ENCODE measurements around the gene RNF157. TPM values are rescaled to one million over a fixed set of nuclear protein-coding genes. Genes with fewer than 3 reads are reported as not detected.

The RNF157 gene
- 0.73 and 0.99 TPM in 2 replicates for total RNA-seq
- long read RNA-seq = 0 reads

- Mint-ChIP-seq H3K4me1 (ENCODE audit: unreplicated experiment) (peaks cover 7% of the 10 kb centered on the region), H3K27me3 (ENCODE audit: unreplicated experiment) (peaks cover 55% of the 10 kb centered on the region), H3K4me3 (ENCODE audit: unreplicated experiment) (peak within 1 kb of the TSS; percentile 79), H3K36me3 (ENCODE audit: unreplicated experiment) (no peaks in the 10 kb centered on the region), H3K9me3 (ENCODE audit: unreplicated experiment) (no peaks in the 10 kb centered on the region), H3K27ac (ENCODE audit: unreplicated experiment) (no peak within 1 kb of the TSS)
- no peak for TF ChIP-seq CTCF (IDR thresholded peaks at IDR 0.05)
- DNase-seq (ENCODE audit: extremely low spot score, unreplicated experiment) = no peak
These were observed at the start of gene RNF157 for GRCh38 chr17:76240461-76241203. Gene RNF157, minus strand, starts transcription at chr17:76240493. Its CDS starts 253 bp downstream, at chr17:76240240.

- Mint-ChIP-seq H3K9me3 (ENCODE audit: unreplicated experiment) (no peaks in the 10 kb centered on the region), H3K4me1 (ENCODE audit: unreplicated experiment) (peaks cover 4% of the 10 kb centered on the region), H3K27me3 (ENCODE audit: unreplicated experiment) (no peaks in the 10 kb centered on the region), H3K27ac (ENCODE audit: unreplicated experiment) (no peak overlapping the region), H3K4me3 (ENCODE audit: unreplicated experiment) (no peak overlapping the region), H3K36me3 (ENCODE audit: unreplicated experiment) (no peaks in the 10 kb centered on the region)
- no peak for DNase-seq (ENCODE audit: extremely low spot score, unreplicated experiment)
- no peak for TF ChIP-seq CTCF (IDR thresholded peaks at IDR 0.05)
These were observed 41.5 kb upstream of the RNF157 start for GRCh38 chr17:76281573-76282371.

- Mint-ChIP-seq H3K36me3 (ENCODE audit: unreplicated experiment) (no peaks in the 10 kb centered on the region), H3K27ac (ENCODE audit: unreplicated experiment) (no peak overlapping the region)
These were observed 40.4 kb upstream of the RNF157 start for GRCh38 chr17:76280650-76281049.

GRCh38 chr17:76279742-76280287 lies 39.5 kb upstream of the RNF157 start:
- H3K4me1 Mint-ChIP-seq (ENCODE audit: unreplicated experiment) = peaks cover 9% of the 10 kb centered on the region
- no peak for DNase-seq (ENCODE audit: extremely low spot score, unreplicated experiment)
- no peak for TF ChIP-seq CTCF (IDR thresholded peaks at IDR 0.05)
- no peaks in the 10 kb centered on the region for H3K36me3 Mint-ChIP-seq (ENCODE audit: unreplicated experiment)
- no peaks in the 10 kb centered on the region for H3K9me3 Mint-ChIP-seq (ENCODE audit: unreplicated experiment)
- H3K27ac Mint-ChIP-seq (ENCODE audit: unreplicated experiment) = no peak overlapping the region
- H3K27me3 Mint-ChIP-seq (ENCODE audit: unreplicated experiment) = no peaks in the 10 kb centered on the region
- H3K4me3 Mint-ChIP-seq (ENCODE audit: unreplicated experiment) = no peak overlapping the region

More at GRCh38 chr17:76280650-76281049, 40.4 kb upstream of the RNF157 start:
- Mint-ChIP-seq H3K27me3 (ENCODE audit: unreplicated experiment) (no peaks in the 10 kb centered on the region), H3K9me3 (ENCODE audit: unreplicated experiment) (no peaks in the 10 kb centered on the region), H3K4me3 (ENCODE audit: unreplicated experiment) (no peak overlapping the region), H3K4me1 (ENCODE audit: unreplicated experiment) (peaks cover 9% of the 10 kb centered on the region)
- no peak for TF ChIP-seq CTCF (IDR thresholded peaks at IDR 0.05)
- no peak for DNase-seq (ENCODE audit: extremely low spot score, unreplicated experiment)

Data from osteocyte (in vitro differentiated cells).